Measurements from ENCODE around the gene MT1G. TPM values are rescaled to one million over a fixed set of nuclear protein-coding genes. Genes with fewer than 3 reads are reported as not detected.
"Not testable (repeated sequence)": the region's sequence is repeated elsewhere in the genome, so short reads cannot be mapped to it uniquely, and the experiment has no call there.

MT1G gene
- total and polyA plus RNA-seq, 9 of the 15 experiments (the other 6 are each of a cell fraction or from before 2014, with no cell fraction given): 0.28 to 1.7 (median 0.69) TPM; not detected in 4

GRCh38 chr16:56669005-56669839, 1.4 kb upstream of the MT1G start, which contains the start of gene MT1H:
Gene MT1H, plus strand, starts transcription at chr16:56669814. Its CDS starts 71 bp downstream, at chr16:56669885.
- ATAC-seq (no peak), DNase-seq (ENCODE audit: extremely low read depth in 1 of 4, low spot score in 3 of 4) (no peak), FAIRE-seq (no peak)
- in situ Hi-C loops (cut with MboI) (no loop called here), intact Hi-C loops (cut with micrococcal nuclease) (no loop called here)
- peaks cover 0 to 5% of the 10 kb centered on the region in 2 experiments; a peak in 1 of 5 replicates for H3K4me1 ChIP-seq (replicated peaks in 1 of 2; ENCODE audit: control insufficient read depth in 2 of 2, insufficient read depth in 2 of 2, low read length in 2 of 2)
- WGBS (ENCODE audit: insufficient coverage, low coverage, missing lambda C conversion rate): under 1% methylated on average over 30 of the region's 38 CpGs
- no peaks in the 10 kb centered on the region for H3K9me3 ChIP-seq (replicated peaks; ENCODE audit: control insufficient read depth, insufficient read depth, low read depth, low read length)
- H3K27ac ChIP-seq (ENCODE audit: extremely low read depth, low read depth, low read length): no peak within 1 kb of the TSS
- H3K36me3 ChIP-seq (ENCODE audit: control insufficient read depth, insufficient read depth, low read length): no peaks in the 10 kb centered on the region
- H4K20me1 ChIP-seq (replicated peaks; ENCODE audit: control insufficient read depth, insufficient read depth, low read length): peaks cover 11% of the 10 kb centered on the region; the same call in 1 of the 2 replicates
- BruUV-seq (replicated peaks): no TSS peak
- H3K9ac ChIP-seq (ENCODE audit: insufficient read depth in 1 of 2, low read depth in 2 of 2, low read length in 2 of 2): no peak within 1 kb of the TSS
- TF ChIP-seq RBM22 (IDR thresholded peaks at IDR 0.05; ENCODE audit: low read depth, low read length, poor library complexity, severe bottlenecking) (no peak), ZNF445 (CRISPR knock-in tag; IDR thresholded peaks at IDR 0.05; ENCODE audit: low read depth) (no peak), KDM1A (IDR thresholded peaks at IDR 0.05) (no peak), MCM5 (IDR thresholded peaks at IDR 0.05; ENCODE audit: low read depth) (no peak), NR1H2 (CRISPR knock-in tag; IDR thresholded peaks at IDR 0.05) (no peak), NFE2 (IDR thresholded peaks at IDR 0.05; ENCODE audit: low read depth) (no peak), ADNP (tag; IDR thresholded peaks at IDR 0.05) (no peak)
- H2AFZ ChIP-seq (ENCODE audit: low read depth, low read length): no peak within 1 kb of the TSS
- POLR2A ChIA-PET: interaction anchor here (0.5 to 1.1 kb wide), 2 partner anchors 109 to 125 kb away, joined by 3 to 4 read pairs; no protein-coding TSS in a partner anchor
- CTCF ChIA-PET (ENCODE audit: low intra/inter-chr PET ratio): no interaction called here
- H3K79me2 ChIP-seq (ENCODE audit: control insufficient read depth, insufficient read depth, low read length): no peaks in the 10 kb centered on the region
- H3K4me3 ChIP-seq: no peak within 1 kb of the TSS
- H3K27me3 ChIP-seq (ENCODE audit: control insufficient read depth in 2 of 2, insufficient read depth in 2 of 2, low read length in 2 of 2): peaks cover 47 to 58% of the 10 kb centered on the region in 2 experiments
- H3K4me2 ChIP-seq (ENCODE audit: insufficient read depth, low read length): no peak within 1 kb of the TSS
- H3K9me1 ChIP-seq (ENCODE audit: control insufficient read depth, insufficient read depth, low read length): no peaks in the 10 kb centered on the region

GRCh38 chr16:56665286-56666261, 2.3 kb downstream of the MT1G start:
- Histone ChIP-seq H3K4me1 (replicated peaks in 1 of 2; ENCODE audit: control insufficient read depth in 2 of 2, insufficient read depth in 2 of 2, low read length in 2 of 2) (peaks cover 0 to 11% of the 10 kb centered on the region in 2 experiments; a peak in 1 of 5 replicates), H4K20me1 (replicated peaks; ENCODE audit: control insufficient read depth, insufficient read depth, low read length) (peaks cover 13% of the 10 kb centered on the region; the same call in 1 of the 2 replicates), H3K27me3 (ENCODE audit: control insufficient read depth in 2 of 2, insufficient read depth in 2 of 2, low read length in 2 of 2) (peaks cover 46 to 74% of the 10 kb centered on the region in 2 experiments)
- ATAC-seq; H3K9ac ChIP-seq (ENCODE audit: insufficient read depth in 1 of 2, low read depth in 2 of 2, low read length in 2 of 2); H3K36me3 ChIP-seq (ENCODE audit: control insufficient read depth, insufficient read depth, low read length); BruUV-seq (replicated peaks); H2AFZ ChIP-seq (ENCODE audit: low read depth, low read length); H3K79me2 ChIP-seq (ENCODE audit: control insufficient read depth, insufficient read depth, low read length); H3K9me1 ChIP-seq (ENCODE audit: control insufficient read depth, insufficient read depth, low read length); intact Hi-C loops (cut with micrococcal nuclease); in situ Hi-C loops (cut with MboI); H3K4me2 ChIP-seq (ENCODE audit: insufficient read depth, low read length); H3K9me3 ChIP-seq (replicated peaks; ENCODE audit: control insufficient read depth, insufficient read depth, low read depth, low read length); DNase-seq (ENCODE audit: extremely low read depth in 1 of 4, low spot score in 3 of 4); H3K4me3 ChIP-seq; POLR2A ChIA-PET; H3K27ac ChIP-seq (ENCODE audit: extremely low read depth, low read depth, low read length); CTCF ChIA-PET (ENCODE audit: low intra/inter-chr PET ratio): not testable (repeated sequence)
- 0% methylated on average over 8 of the region's 8 CpGs for WGBS (ENCODE audit: insufficient coverage, low coverage, missing lambda C conversion rate)
- FAIRE-seq: peak; percentile 32

Data from K562 (cell line).